Type B pancreatic cell (in vitro differentiated cells): Measurements from ENCODE around the gene KDM8. TPM values are rescaled to one million over a fixed set of nuclear protein-coding genes. Genes with fewer than 3 reads are reported as not detected.

ENCODE experiments used
- DNase-seq: peaks from one replicate; pipeline ENCODE4 v3.0.0; 2021; ENCODE audit warnings: mixed read lengths; ENCODE audit not compliant: unreplicated experiment; ENCODE audit errors: extremely low spot score
- H3K27ac Mint-ChIP-seq: 2 replicates; pipeline ENCODE4 v1.8.0; 2021; ENCODE audit warnings: mild to moderate bottlenecking, mixed read lengths
- H3K27me3 Mint-ChIP-seq: 2 replicates; pipeline ENCODE4 v1.8.0; 2021; ENCODE audit warnings: mixed read lengths
- H3K36me3 Mint-ChIP-seq: 2 replicates; pipeline ENCODE4 v1.8.0; 2021; ENCODE audit warnings: mixed read lengths
- H3K4me1 Mint-ChIP-seq: one replicate; pipeline ENCODE4 v1.8.0; 2021; ENCODE audit warnings: mixed read lengths; ENCODE audit not compliant: unreplicated experiment
- H3K4me3 Mint-ChIP-seq: 2 replicates; pipeline ENCODE4 v1.8.0; 2021; ENCODE audit warnings: mild to moderate bottlenecking, mixed read lengths
- H3K9me3 Mint-ChIP-seq: 2 replicates; pipeline ENCODE4 v1.8.0; 2021; ENCODE audit warnings: mixed read lengths
- total RNA-seq: library from RNA; stranded (reverse); gene quantifications from 2 replicates; pipeline ENCODE4 v1.2.1, GENCODE V29; 2021; ENCODE audit warnings: low replicate concordance
- TF ChIP-seq, protein P1 (sequence below): fragments of 200-600 bp; sonication (generic); conservative IDR thresholded peaks from 2 replicates; pipeline ENCODE4 v1.5.0; 2021; ENCODE audit warnings: antibody characterized with exemption, mild to moderate bottlenecking

Gene KDM8
- total RNA-seq, 1 donor from 2014 or later = 11.1 TPM

GRCh38 chr16:27165576-27165975 lies 37.8 kb upstream of the KDM8 start:
- no peak overlapping the region for H3K4me3 Mint-ChIP-seq
- DNase-seq = no peak
- H3K27ac Mint-ChIP-seq = no peak overlapping the region
- H3K4me1 Mint-ChIP-seq = peaks cover 3% of the 10 kb centered on the region
- H3K27me3 Mint-ChIP-seq = peaks cover 3% of the 10 kb centered on the region
- H3K9me3 Mint-ChIP-seq = no peaks in the 10 kb centered on the region
- H3K36me3 Mint-ChIP-seq = no peaks in the 10 kb centered on the region
- TF ChIP-seq, protein P1, sequence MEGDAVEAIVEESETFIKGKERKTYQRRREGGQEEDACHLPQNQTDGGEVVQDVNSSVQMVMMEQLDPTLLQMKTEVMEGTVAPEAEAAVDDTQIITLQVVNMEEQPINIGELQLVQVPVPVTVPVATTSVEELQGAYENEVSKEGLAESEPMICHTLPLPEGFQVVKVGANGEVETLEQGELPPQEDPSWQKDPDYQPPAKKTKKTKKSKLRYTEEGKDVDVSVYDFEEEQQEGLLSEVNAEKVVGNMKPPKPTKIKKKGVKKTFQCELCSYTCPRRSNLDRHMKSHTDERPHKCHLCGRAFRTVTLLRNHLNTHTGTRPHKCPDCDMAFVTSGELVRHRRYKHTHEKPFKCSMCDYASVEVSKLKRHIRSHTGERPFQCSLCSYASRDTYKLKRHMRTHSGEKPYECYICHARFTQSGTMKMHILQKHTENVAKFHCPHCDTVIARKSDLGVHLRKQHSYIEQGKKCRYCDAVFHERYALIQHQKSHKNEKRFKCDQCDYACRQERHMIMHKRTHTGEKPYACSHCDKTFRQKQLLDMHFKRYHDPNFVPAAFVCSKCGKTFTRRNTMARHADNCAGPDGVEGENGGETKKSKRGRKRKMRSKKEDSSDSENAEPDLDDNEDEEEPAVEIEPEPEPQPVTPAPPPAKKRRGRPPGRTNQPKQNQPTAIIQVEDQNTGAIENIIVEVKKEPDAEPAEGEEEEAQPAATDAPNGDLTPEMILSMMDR = no peak

- Mint-ChIP-seq H3K27me3 (peaks cover 3% of the 10 kb centered on the region), H3K4me3 (no peak overlapping the region)
- TF ChIP-seq, protein P1 = no peak
Measured at GRCh38 chr16:27168790-27169189, 34.5 kb upstream of the KDM8 start.

DNA sequence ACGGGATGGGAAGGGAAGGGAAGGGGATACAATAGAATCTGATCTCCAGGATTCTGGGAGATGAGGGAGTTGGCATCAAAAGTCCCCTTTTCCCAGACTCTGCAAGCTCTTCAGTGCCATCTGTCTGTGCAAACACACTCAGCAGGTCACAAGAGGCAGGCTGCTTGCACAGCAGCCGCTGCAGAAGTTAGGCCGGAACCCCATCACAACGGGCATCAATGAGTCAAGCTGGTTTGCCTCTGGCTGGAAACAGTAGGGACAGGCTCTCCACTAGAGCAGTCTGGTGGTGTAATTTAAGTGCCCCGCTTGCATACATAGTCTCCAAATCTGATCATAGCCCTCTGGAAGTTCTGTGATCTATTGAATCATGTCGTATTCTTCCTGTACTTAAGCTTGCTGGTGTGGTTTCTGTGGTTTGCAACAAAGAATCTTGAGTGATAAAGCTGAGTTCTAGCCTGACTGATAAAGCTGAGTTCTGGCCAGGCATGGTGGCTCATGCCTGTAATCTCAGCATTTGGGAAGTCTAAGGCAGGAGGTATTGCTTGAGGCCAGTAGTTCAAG lies 33.7 kb upstream of the KDM8 start:
- no peaks in the 10 kb centered on the region for H3K9me3 Mint-ChIP-seq

More at GRCh38 chr16:27168790-27169189, 34.5 kb upstream of the KDM8 start:
- no peak overlapping the region for H3K27ac Mint-ChIP-seq
- H3K4me1 Mint-ChIP-seq = peaks cover 3% of the 10 kb centered on the region
- no peak for DNase-seq
- no peaks in the 10 kb centered on the region for H3K36me3 Mint-ChIP-seq
- no peaks in the 10 kb centered on the region for H3K9me3 Mint-ChIP-seq

DNA sequence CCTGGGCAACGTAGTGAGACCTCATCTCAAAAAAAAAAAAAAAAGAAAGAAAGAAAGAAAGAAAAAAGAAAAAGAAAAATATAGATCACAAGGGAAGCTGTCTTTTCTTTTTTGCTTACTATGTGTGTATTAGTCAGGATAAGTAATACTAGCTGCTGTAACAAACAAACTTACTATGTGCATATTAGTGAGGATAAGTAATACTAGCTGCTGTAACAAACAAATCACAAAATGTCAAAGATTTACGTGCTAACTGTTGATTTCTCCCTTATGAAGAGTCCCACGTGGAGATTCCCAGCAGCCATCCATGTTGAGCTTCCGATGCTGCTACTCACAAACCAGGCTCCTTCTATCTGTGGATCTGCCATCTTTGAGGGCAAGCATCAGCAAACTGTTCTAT lies 31.7 kb upstream of the KDM8 start:
- TF ChIP-seq, protein P1 = no peak
- Mint-ChIP-seq H3K4me3 (no peak overlapping the region), H3K4me1 (no peaks in the 10 kb centered on the region), H3K36me3 (no peaks in the 10 kb centered on the region), H3K27ac (no peak overlapping the region), H3K9me3 (no peaks in the 10 kb centered on the region), H3K27me3 (no peaks in the 10 kb centered on the region)
- no peak for DNase-seq

More for the DNA sequence above, 33.7 kb upstream of the KDM8 start:
- Mint-ChIP-seq H3K36me3 (no peaks in the 10 kb centered on the region), H3K27me3 (peaks cover 3% of the 10 kb centered on the region), H3K4me3 (no peak overlapping the region), H3K4me1 (peaks cover 1% of the 10 kb centered on the region), H3K27ac (no peak overlapping the region)
- no peak for DNase-seq
- TF ChIP-seq, protein P1 = peak; percentile 17

DNA sequence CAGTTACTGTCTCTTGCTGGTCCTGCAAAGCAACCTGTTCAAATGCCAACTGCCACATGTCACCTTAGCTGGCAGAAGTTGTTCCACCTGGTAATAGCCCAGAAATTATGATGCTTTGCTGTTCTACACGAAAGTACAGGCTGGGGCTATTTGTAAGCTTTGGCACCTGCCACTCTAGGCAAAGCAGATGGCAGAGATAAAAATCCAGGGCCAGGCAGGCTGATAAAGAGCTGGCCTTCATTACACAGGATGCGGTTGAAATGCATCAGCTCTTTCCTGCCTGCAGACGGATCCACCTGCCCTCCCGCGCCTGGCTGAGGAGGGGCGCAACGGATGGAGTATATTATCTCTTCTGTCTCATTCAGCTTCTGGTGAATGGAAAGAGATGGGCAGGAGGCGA lies 29.3 kb upstream of the KDM8 start:
- peak overlapping the region; percentile 85 for H3K27ac Mint-ChIP-seq
- TF ChIP-seq, protein P1 = no peak
- H3K4me1 Mint-ChIP-seq = no peaks in the 10 kb centered on the region

More for the DNA sequence above, 29.3 kb upstream of the KDM8 start:
- DNase-seq = no peak
- Mint-ChIP-seq H3K27me3 (no peaks in the 10 kb centered on the region), H3K4me3 (no peak overlapping the region), H3K9me3 (no peaks in the 10 kb centered on the region), H3K36me3 (no peaks in the 10 kb centered on the region)
